Pancreas (tissue), 10 donors: ENCODE results near the gene HES4. TPM values are rescaled to one million over a fixed set of nuclear protein-coding genes. Genes with fewer than 3 reads are reported as not detected.
"Not testable (repeated sequence)": the region's sequence is repeated elsewhere in the genome, so short reads cannot be mapped to it uniquely, and the experiment has no call there.

ENCODE experiments used
- ATAC-seq, 4 donors: fragments of 200-7000 bp; cut with Tn5 transposase; one replicate each; pipeline versions ENCODE4 v1.8.0 to v1.9.1; 2020; ENCODE audit warnings: mild to moderate bottlenecking in 4 of 4, moderate library complexity in 4 of 4
- DNase-seq, 6 donors: peaks; one replicate each; pipeline ENCODE4 v3.0.0-alpha.2; 2020
- FAIRE-seq: peaks from 2 replicates; lab custom pipeline; 2012; peaks lifted over from hg19 to GRCh38; lab: Jason Lieb, UNC
- H3K27ac ChIP-seq, 4 donors: fragments of 200-600 bp; sonication (generic); 1 replicate in 3 of 4; 2 replicates in 1 of 4; pipeline versions ENCODE4 v1.5.0 to v1.8.0; 2020
- H3K27me3 ChIP-seq, 4 donors: fragments of 200-600 bp; one replicate each; pipeline ENCODE4 v1.8.0; 2021
- H3K36me3 ChIP-seq, 3 donors: fragments of 200-600 bp; sonication (generic) in 1 of 3; one replicate each; pipeline versions ENCODE4 v1.5.0 to v1.8.0; 2020 to 2021
- H3K4me1 ChIP-seq, 3 donors: fragments of 200-600 bp; one replicate each; pipeline ENCODE4 v1.8.0; 2021
- H3K4me3 ChIP-seq, 4 donors: fragments of 200-600 bp; sonication (generic) in 2 of 4; one replicate each; pipeline versions ENCODE4 v1.5.0 to v1.8.0; 2020 to 2021
- H3K9me3 ChIP-seq, 4 donors: fragments of 200-600 bp; one replicate each; pipeline ENCODE4 v1.8.0; 2021
- CTCF ChIP-seq, 4 donors: fragments of 200-600 bp; sonication (generic) in 3 of 4; IDR thresholded peaks; one replicate each; pipeline versions ENCODE4 v1.5.0 to v1.8.0; 2021; ENCODE audit warnings: antibody characterized with exemption in 4 of 4
- WGBS, 2 donors: extraction: QIAGEN DNeasy Blood & Tissue Kit; methylation state at CpG; one replicate each; pipeline ENCODE4 v1.1.7; 2013; 5-methylcytosine and 5-hydroxymethylcytosine counted together
- intact Hi-C, 3 donors: fragments of 100-400 bp; cut with DNase I; formaldehyde crosslinking; loops; one replicate each; pipeline versions ENCODE4 v1.11.1 to v1.14.2; 2022
- polyA plus RNA-seq, 2 donors: library from polyadenylated mRNA; stranded (reverse); fragments of 200-250 nt; gene quantifications; one replicate each; pipeline ENCODE4 v1.2.3, GENCODE V29; 2013
- total RNA-seq, 6 donors: library from RNA; stranded (reverse); fragmentation: NEBNext Ultra II Directional in 4 of 6; extraction: Animal tissue kit (Norgen Biotek cat#: 25700) in 4 of 6; gene quantifications; one replicate each; pipeline versions ENCODE4 v1.2.1 to v1.2.4, GENCODE V29; 2021 to 2023
- donor health status: healthy with polysubstance abuse.
- donor health status: DM: no; HTN: no; CAD: no; lungs with moderate emphysema.
- donor health status: DM: no; HTN: no; CAD: no.
- donor health status: control.
- donor health status: control.
- donor health status: Bipolar disorder and iron deficiency.
- donor health status: DM: yes; HTN: yes; CAD: no.
- donor health status: DM: no; HTN: no; CAD: no.
- donor health status: DM: no; HTN: no; CAD: no.
- donor health status: DM: yes; HTN: yes; CAD: no.

Gene HES4
- total and polyA plus RNA-seq, 8 donors, result 13.2 to 46.4 (median 25.6) TPM

- WGBS, 2 donors, result 2 to 3% methylated on average over 30 of the region's 30 CpGs
- Histone ChIP-seq H3K4me3 (peak within 1 kb of the TSS; percentile 35 to 63 (median 51)), H3K36me3 (no peaks in the 10 kb centered on the region), H3K4me1 (peaks cover 0 to 5% (median 3%) of the 10 kb centered on the region in 3 donors), H3K9me3 (no peaks in the 10 kb centered on the region), H3K27me3 (no peaks in the 10 kb centered on the region), H3K27ac (peak within 1 kb of the TSS; percentile 64 to 89 (median 80))
- intact Hi-C loops, result no loop called here
- FAIRE-seq (no peak), ATAC-seq (peak; percentile 95 to 97 (median 96)), DNase-seq (peak; percentile 81 to 92 (median 88))
- TF ChIP-seq CTCF (IDR thresholded peaks at IDR 0.05), result no peak
Observed at GRCh38 chr1:1013105-1013921, 13.4 kb upstream of the HES4 start, which contains the start of gene ISG15. TSS of gene ISG15 (plus strand) at chr1:1013497. CDS start at chr1:1013574, 77 bp downstream.

DNA sequence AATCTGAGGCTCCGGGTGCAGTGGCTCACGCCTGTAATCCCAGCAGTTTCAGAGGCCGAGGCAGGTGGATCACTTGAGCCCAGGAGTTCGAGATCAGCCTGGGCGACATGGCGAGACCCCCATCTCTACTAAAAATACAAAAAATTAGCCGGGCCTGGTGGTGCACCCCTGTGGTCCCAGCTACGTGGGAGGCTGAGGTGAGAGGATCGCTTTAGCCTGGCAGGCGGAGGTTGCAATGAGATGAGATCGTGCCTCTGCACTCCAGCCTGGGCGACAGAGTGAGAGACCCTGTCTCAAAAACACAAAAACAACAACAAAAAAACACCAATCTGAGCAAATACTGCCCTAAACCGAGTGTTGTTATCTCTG, 12.8 kb upstream of the HES4 start:
- 58 to 69% methylated on average over 13 of the region's 13 CpGs for WGBS, 2 donors
- peak overlapping the region in 3 of 4 donors; percentile 47 to 63 (median 55) for H3K4me3 ChIP-seq
- FAIRE-seq, intact Hi-C loops, H3K4me1 ChIP-seq, H3K36me3 ChIP-seq, H3K27me3 ChIP-seq, H3K9me3 ChIP-seq: not testable (repeated sequence)
- ATAC-seq (peak in 2 of 4 donors; percentile 2 to 3), DNase-seq (peak in 1 of 6 donors; percentile 15)
- peak overlapping the region; percentile 64 to 89 (median 80) for H3K27ac ChIP-seq

GRCh38 chr1:1011396-1011949, 11.6 kb upstream of the HES4 start:
- DNase-seq (peak in 1 of 6 donors; percentile 44), ATAC-seq (no peak), FAIRE-seq (no peak)
- Histone ChIP-seq H3K9me3 (no peaks in the 10 kb centered on the region), H3K27ac (no peak overlapping the region), H3K27me3 (no peaks in the 10 kb centered on the region), H3K36me3 (no peaks in the 10 kb centered on the region), H3K4me3 (no peak overlapping the region), H3K4me1 (peaks cover 0 to 5% (median 3%) of the 10 kb centered on the region in 3 donors)
- no peak for TF ChIP-seq CTCF (IDR thresholded peaks at IDR 0.05)
- 77 to 83% methylated on average over 14 of the region's 14 CpGs for WGBS, 2 donors
- intact Hi-C loops, result no loop called here

DNA sequence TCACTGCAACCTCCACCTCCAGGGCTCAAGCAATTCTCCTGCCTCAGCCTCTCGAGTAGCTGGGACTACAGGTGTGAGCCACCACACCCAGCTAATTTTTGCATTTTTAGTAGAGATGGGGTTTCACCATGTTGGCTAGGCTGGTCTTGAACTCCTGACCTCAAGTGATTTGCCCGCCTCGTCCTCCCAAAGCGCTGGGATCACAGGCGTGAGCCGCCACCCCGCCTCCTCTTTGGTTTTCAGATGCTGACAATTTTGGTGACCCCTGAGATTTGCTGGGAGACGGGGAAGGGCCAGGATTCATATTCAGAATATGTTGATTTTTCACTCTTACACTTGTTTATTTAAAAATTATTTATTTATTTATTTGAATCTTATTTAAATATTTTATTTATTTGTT, 10.2 kb upstream of the HES4 start:
- intact Hi-C loops, H3K4me3 ChIP-seq: not testable (repeated sequence)

GRCh38 chr1:1006305-1007159, 6.6 kb upstream of the HES4 start:
- no peak for FAIRE-seq
- Histone ChIP-seq H3K27ac (no peak overlapping the region), H3K4me1 (peaks cover 9 to 17% (median 10%) of the 10 kb centered on the region in 3 donors), H3K9me3 (no peaks in the 10 kb centered on the region), H3K4me3 (no peak overlapping the region), H3K27me3 (no peaks in the 10 kb centered on the region), H3K36me3 (no peaks in the 10 kb centered on the region)
- no peak for TF ChIP-seq CTCF (IDR thresholded peaks at IDR 0.05)
- 76 to 77% methylated on average over 37 of the region's 37 CpGs for WGBS, 2 donors
- peak in 1 of 4 donors; percentile 7 for ATAC-seq
- intact Hi-C loops, result no loop called here
- peak in 5 of 6 donors; percentile 5 to 72 (median 21) for DNase-seq

More for the DNA sequence above, 10.2 kb upstream of the HES4 start:
- DNase-seq, ATAC-seq, H3K27me3 ChIP-seq, H3K9me3 ChIP-seq, FAIRE-seq, H3K27ac ChIP-seq, H3K36me3 ChIP-seq: not testable (repeated sequence)
- peaks cover 4 to 12% (median 8%) of the 10 kb centered on the region in 3 donors for H3K4me1 ChIP-seq
- WGBS, 2 donors, result 86 to 88% methylated on average over 8 of the region's 8 CpGs
